HCT116 (cell line): ENCODE results near the gene DNASE1L3. TPM values are rescaled to one million over a fixed set of nuclear protein-coding genes. Genes with fewer than 3 reads are reported as not detected.
A peak's percentile ranks its signal among the peaks of the same experiment; 100 is the strongest.

Source experiments
- ATAC-seq: fragments of 200-7000 bp; cut with Tn5 transposase; 2 replicates; pipeline ENCODE4 v1.9.1; 2020; ENCODE audit warnings: mild to moderate bottlenecking, moderate library complexity
- BruUV-seq: library from RNA; stranded (reverse); fragments of 400-500 nt; replicated peaks from 2 replicates; lab custom pipeline; 2021; lab: Mats Ljungman, UMichigan
- CTCF ChIA-PET: fragments of 300-600 bp; sonication (Branson Sonifier 250); formaldehyde crosslinking; loops from one replicate; lab custom pipeline; 2021; ENCODE audit warnings: antibody characterized with exemption; lab: Charles Lee
- POLR2A ChIA-PET: fragments of 300-600, 350-600 bp; sonication (Branson Sonifier 250); formaldehyde crosslinking; loops from one replicate; lab custom pipeline; 2021; ENCODE audit warnings: antibody characterized with exemption; lab: Charles Lee
- RAD21 ChIA-PET, 2 experiments: fragments of 300-600 bp; sonication (Branson Sonifier 250); formaldehyde crosslinking; loops; one replicate each; lab custom pipeline; 2023; ENCODE audit warnings: low total read pairs in 2 of 2; ENCODE audit not compliant: uncharacterized antibody in 2 of 2, unreplicated experiment in 2 of 2, low non-redundant PET in 1 of 2; lab: Charles Lee
- DNase-seq: peaks from one replicate; pipeline ENCODE4 v3.0.0-alpha.2; 2010; ENCODE audit warnings: low read depth, low spot score
- H2AFZ ChIP-seq: fragments of 200-600 bp; shearing (Covaris generic), sonication (generic); 2 replicates; pipeline ENCODE4 v1.6.1; 2017; ENCODE audit warnings: low read depth, mixed run types, mixed read lengths, antibody characterized with exemption, low read length; ENCODE audit not compliant: poor library complexity, severe bottlenecking
- H3K27ac ChIP-seq: 2 replicates; pipeline ENCODE4 v1.5.1; 2012; ENCODE audit warnings: low read depth, low read length
- H3K27me3 ChIP-seq: fragments of 200-600 bp; sonication (generic); 2 replicates; pipeline ENCODE4 v1.6.1; 2016; ENCODE audit warnings: mixed run types, low read length, mixed read lengths; ENCODE audit not compliant: insufficient read depth
- H3K36me3 ChIP-seq, 2 experiments: fragments of 200-500 bp in 1 of 2; fragments of 200-600 bp in 1 of 2; sonication (Bioruptor generic) in 1 of 2; sonication (generic) in 1 of 2; 2 replicates each; pipeline versions ENCODE4 v1.5.1 to v1.6.1; 2014 to 2016; ENCODE audit warnings: low read length in 2 of 2, inconsistent platforms in 1 of 2, mixed read lengths in 1 of 2, mixed run types in 1 of 2; ENCODE audit not compliant: insufficient read depth in 2 of 2, control insufficient read depth in 1 of 2
- H3K4me1 ChIP-seq, 2 experiments: fragments of 200-600 bp in 1 of 2; sonication (generic) in 1 of 2; 2 replicates each; pipeline versions ENCODE4 v1.5.1 to v1.6.1; 2012 to 2017; ENCODE audit warnings: low read length in 2 of 2, inconsistent platforms in 1 of 2, mild to moderate bottlenecking in 1 of 2, mixed read lengths in 1 of 2, mixed run types in 1 of 2, moderate library complexity in 1 of 2; ENCODE audit not compliant: insufficient read depth in 2 of 2, control insufficient read depth in 1 of 2
- H3K4me2 ChIP-seq: fragments of 200-600 bp; sonication (generic); 2 replicates; pipeline ENCODE4 v1.6.1; 2017; ENCODE audit warnings: mixed run types, low read length, mixed read lengths
- H3K4me3 ChIP-seq, 2 experiments: fragments of 200-600 bp in 1 of 2; sonication (generic) in 1 of 2; replicated peaks in 1 of 2; 2 replicates each; pipeline ENCODE4 v1.5.1; 2011 to 2016; ENCODE audit warnings: low read length in 2 of 2, control low read depth in 1 of 2, low read depth in 1 of 2, mild to moderate bottlenecking in 1 of 2, mixed read lengths in 1 of 2, mixed run types in 1 of 2
- H3K79me2 ChIP-seq: fragments of 200-600 bp; sonication (generic); 2 replicates; pipeline ENCODE4 v1.6.1; 2017; ENCODE audit warnings: mild to moderate bottlenecking, mixed run types, low read length, moderate library complexity, mixed read lengths; ENCODE audit not compliant: insufficient read depth
- H3K9ac ChIP-seq: fragments of 200-600 bp; sonication (generic); 2 replicates; pipeline ENCODE4 v1.6.1; 2016; ENCODE audit warnings: low read length, mixed read lengths
- H3K9me2 ChIP-seq: fragments of 200-600 bp; sonication (generic), shearing (Covaris generic); 2 replicates; pipeline ENCODE4 v1.6.1; 2017; ENCODE audit warnings: mixed run types, mild to moderate bottlenecking, moderate library complexity; ENCODE audit not compliant: insufficient read depth
- H3K9me3 ChIP-seq, 2 experiments: fragments of 200-500 bp in 1 of 2; fragments of 200-600 bp in 1 of 2; sonication (Bioruptor generic) in 1 of 2; sonication (generic) in 1 of 2; 2 replicates each; pipeline ENCODE4 v1.6.1; 2014 to 2017; ENCODE audit warnings: low read length in 2 of 2, mixed read lengths in 2 of 2, inconsistent platforms in 1 of 2, low read depth in 1 of 2, mild to moderate bottlenecking in 1 of 2, mixed run types in 1 of 2, moderate library complexity in 1 of 2; ENCODE audit not compliant: control insufficient read depth in 1 of 2, insufficient read depth in 1 of 2
- H4K20me1 ChIP-seq: fragments of 200-600 bp; sonication (generic), shearing (Covaris generic); 2 replicates; pipeline ENCODE4 v1.6.1; 2017; ENCODE audit warnings: mixed run types, mild to moderate bottlenecking, moderate library complexity; ENCODE audit not compliant: insufficient read depth
- ATF3 ChIP-seq: IDR thresholded peaks from 2 replicates; pipeline ENCODE4 v1.6.1; 2012
- CBX3 ChIP-seq: IDR thresholded peaks from 2 replicates; pipeline ENCODE4 v1.6.1; 2012; ENCODE audit warnings: low read depth
- CEBPB ChIP-seq: IDR thresholded peaks from 2 replicates; pipeline ENCODE4 v1.6.1; 2012; ENCODE audit warnings: low read depth
- EGR1 ChIP-seq: IDR thresholded peaks from 2 replicates; pipeline ENCODE4 v1.6.1; 2012; ENCODE audit warnings: low read depth
- ELF1 ChIP-seq: IDR thresholded peaks from 2 replicates; pipeline ENCODE4 v1.6.1; 2012; ENCODE audit warnings: low read depth, borderline replicate concordance
- EZH2 ChIP-seq: fragments of 200-600 bp; sonication (generic); IDR thresholded peaks from 2 replicates; pipeline ENCODE4 v1.6.1; 2017; ENCODE audit warnings: antibody characterized with exemption, mixed run types
- EZH2phosphoT487 ChIP-seq: fragments of 200-600 bp; IDR thresholded peaks from 2 replicates; pipeline ENCODE4 v1.6.1; 2018; ENCODE audit warnings: antibody characterized with exemption, borderline replicate concordance
- FOSL1 ChIP-seq: IDR thresholded peaks from 2 replicates; pipeline ENCODE4 v1.6.1; 2012; ENCODE audit warnings: low read depth
- JUND ChIP-seq: IDR thresholded peaks from 2 replicates; pipeline ENCODE4 v1.6.1; 2012
- MAX ChIP-seq: IDR thresholded peaks from 2 replicates; pipeline ENCODE4 v1.6.1; 2012
- POLR2A ChIP-seq: IDR thresholded peaks from 2 replicates; pipeline ENCODE4 v1.7.0; 2011; ENCODE audit warnings: borderline replicate concordance; ENCODE audit not compliant: insufficient read depth, insufficient read length; ENCODE audit errors: extremely low read depth
- POLR2AphosphoS5 ChIP-seq: IDR thresholded peaks from 2 replicates; pipeline ENCODE4 v1.6.1; 2011; ENCODE audit warnings: mild to moderate bottlenecking, low read depth, low read length, moderate library complexity
- RAD21 ChIP-seq: IDR thresholded peaks from 2 replicates; pipeline ENCODE4 v1.6.1; 2012; ENCODE audit warnings: low read depth, mild to moderate bottlenecking
- REST ChIP-seq: IDR thresholded peaks from 2 replicates; pipeline ENCODE4 v1.6.1; 2012; ENCODE audit warnings: low read depth
- SIN3A ChIP-seq: IDR thresholded peaks from 2 replicates; pipeline ENCODE4 v1.6.1; 2012; ENCODE audit warnings: low read depth
- SP1 ChIP-seq: IDR thresholded peaks from 2 replicates; pipeline ENCODE4 v1.6.1; 2012; ENCODE audit warnings: low read depth
- TCF7L2 ChIP-seq: IDR thresholded peaks from 2 replicates; pipeline ENCODE4 v1.7.0; 2011; ENCODE audit warnings: borderline replicate concordance, inconsistent platforms; ENCODE audit not compliant: insufficient read depth, insufficient read length; ENCODE audit errors: extremely low read depth
- YY1 ChIP-seq: IDR thresholded peaks from 2 replicates; pipeline ENCODE4 v1.6.1; 2011; ENCODE audit warnings: low read length, low read depth, moderate library complexity, mild to moderate bottlenecking; ENCODE audit not compliant: insufficient replicate concordance; ENCODE audit errors: extremely low read depth
- ZFX ChIP-seq: fragments of 450-650 bp; IDR thresholded peaks from 2 replicates; pipeline ENCODE4 v1.6.1; 2017
- ZNF274 ChIP-seq: fragments of 200-500 bp; sonication (Bioruptor generic); IDR thresholded peaks from 2 replicates; pipeline ENCODE4 v1.6.1; 2014; ENCODE audit warnings: mild to moderate bottlenecking, low read depth, low read length, inconsistent platforms
- intact Hi-C: fragments of 100-400 bp; cut with micrococcal nuclease; formaldehyde crosslinking; loops from 2 replicates; pipeline ENCODE4 v1.10.0; 2022
- total RNA-seq: library from RNA; stranded (reverse); gene quantifications from one replicate; pipeline ENCODE4 v1.2.1, GENCODE V29; 2021; ENCODE audit not compliant: unreplicated experiment
- TF ChIP-seq, protein P1 (sequence below), 3 experiments: fragments of 200-600 bp in 1 of 3; sonication (generic) in 1 of 3; IDR thresholded peaks in 2 of 3; conservative IDR thresholded peaks in 1 of 3; 2 replicates each; pipeline ENCODE4 v1.5.1; 2012 to 2017; ENCODE audit warnings: low read depth in 2 of 3, low read length in 2 of 3, antibody characterized with exemption in 1 of 3, borderline replicate concordance in 1 of 3, control low read depth in 1 of 3, mild to moderate bottlenecking in 1 of 3, mixed read lengths in 1 of 3, mixed run types in 1 of 3, moderate library complexity in 1 of 3; ENCODE audit not compliant: insufficient read depth in 1 of 3
- TF ChIP-seq, protein P2 (sequence below): IDR thresholded peaks from 2 replicates; pipeline ENCODE4 v1.6.1; 2011; ENCODE audit warnings: mild to moderate bottlenecking, low read length, moderate library complexity; ENCODE audit not compliant: insufficient replicate concordance; ENCODE audit errors: extremely low read depth

DNASE1L3 gene
- total RNA-seq, 1 experiment from 2014 or later: not detected

- H3K9ac ChIP-seq: no peak overlapping the region
Measured at GRCh38 chr3:58260261-58260731, 49.5 kb upstream of the DNASE1L3 start.

More at GRCh38 chr3:58260261-58260731, 49.5 kb upstream of the DNASE1L3 start:
- DNase-seq (peak; percentile 26), ATAC-seq (peak; percentile 88)
- Histone ChIP-seq H3K27ac (no peak overlapping the region), H3K4me2 (peak overlapping the region; percentile 29), H3K9me2 (no peaks in the 10 kb centered on the region), H3K79me2 (no peaks in the 10 kb centered on the region), H2AFZ (no peak overlapping the region), H3K27me3 (no peaks in the 10 kb centered on the region), H3K4me3 (no peak overlapping the region), H3K4me1 (peaks cover 15 to 16% of the 10 kb centered on the region in 2 experiments), H3K36me3 (no peaks in the 10 kb centered on the region; a peak in 1 of 4 replicates), H3K9me3 (no peaks in the 10 kb centered on the region), H4K20me1 (no peaks in the 10 kb centered on the region)
- CTCF ChIA-PET: no interaction called here
- BruUV-seq: no TSS peak
- TF ChIP-seq EZH2: no peak
- no peak for TF ChIP-seq CEBPB
- TF ChIP-seq ATF3: no peak
- no peak for TF ChIP-seq CBX3
- TF ChIP-seq EZH2phosphoT487: no peak
- 0 out of 2 replicates have a peak, but pooled peaks have one; percentile 22 for TF ChIP-seq SP1
- peak; percentile 48 for TF ChIP-seq FOSL1
- no peak for TF ChIP-seq ZNF274
- peak; percentile 43 for TF ChIP-seq JUND
- TF ChIP-seq TCF7L2: no peak
- TF ChIP-seq EGR1: no peak
- TF ChIP-seq MAX: no peak; the same call in 1 of the 2 replicates
- no peak for TF ChIP-seq SIN3A
- TF ChIP-seq, protein P1, sequence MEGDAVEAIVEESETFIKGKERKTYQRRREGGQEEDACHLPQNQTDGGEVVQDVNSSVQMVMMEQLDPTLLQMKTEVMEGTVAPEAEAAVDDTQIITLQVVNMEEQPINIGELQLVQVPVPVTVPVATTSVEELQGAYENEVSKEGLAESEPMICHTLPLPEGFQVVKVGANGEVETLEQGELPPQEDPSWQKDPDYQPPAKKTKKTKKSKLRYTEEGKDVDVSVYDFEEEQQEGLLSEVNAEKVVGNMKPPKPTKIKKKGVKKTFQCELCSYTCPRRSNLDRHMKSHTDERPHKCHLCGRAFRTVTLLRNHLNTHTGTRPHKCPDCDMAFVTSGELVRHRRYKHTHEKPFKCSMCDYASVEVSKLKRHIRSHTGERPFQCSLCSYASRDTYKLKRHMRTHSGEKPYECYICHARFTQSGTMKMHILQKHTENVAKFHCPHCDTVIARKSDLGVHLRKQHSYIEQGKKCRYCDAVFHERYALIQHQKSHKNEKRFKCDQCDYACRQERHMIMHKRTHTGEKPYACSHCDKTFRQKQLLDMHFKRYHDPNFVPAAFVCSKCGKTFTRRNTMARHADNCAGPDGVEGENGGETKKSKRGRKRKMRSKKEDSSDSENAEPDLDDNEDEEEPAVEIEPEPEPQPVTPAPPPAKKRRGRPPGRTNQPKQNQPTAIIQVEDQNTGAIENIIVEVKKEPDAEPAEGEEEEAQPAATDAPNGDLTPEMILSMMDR (IDR thresholded peaks at IDR 0.05 in 2 of 3, conservative IDR thresholded peaks at IDR 0.05 in 1 of 3; ENCODE audit: borderline replicate concordance in 1 of 3, insufficient read depth in 1 of 3, low read depth in 2 of 3, low read length in 2 of 3): no peak
- TF ChIP-seq ELF1: no peak
- TF ChIP-seq REST: no peak
- no peak for TF ChIP-seq ZFX
- no peak for TF ChIP-seq POLR2AphosphoS5
- TF ChIP-seq POLR2A: no peak
- TF ChIP-seq, protein P2, sequence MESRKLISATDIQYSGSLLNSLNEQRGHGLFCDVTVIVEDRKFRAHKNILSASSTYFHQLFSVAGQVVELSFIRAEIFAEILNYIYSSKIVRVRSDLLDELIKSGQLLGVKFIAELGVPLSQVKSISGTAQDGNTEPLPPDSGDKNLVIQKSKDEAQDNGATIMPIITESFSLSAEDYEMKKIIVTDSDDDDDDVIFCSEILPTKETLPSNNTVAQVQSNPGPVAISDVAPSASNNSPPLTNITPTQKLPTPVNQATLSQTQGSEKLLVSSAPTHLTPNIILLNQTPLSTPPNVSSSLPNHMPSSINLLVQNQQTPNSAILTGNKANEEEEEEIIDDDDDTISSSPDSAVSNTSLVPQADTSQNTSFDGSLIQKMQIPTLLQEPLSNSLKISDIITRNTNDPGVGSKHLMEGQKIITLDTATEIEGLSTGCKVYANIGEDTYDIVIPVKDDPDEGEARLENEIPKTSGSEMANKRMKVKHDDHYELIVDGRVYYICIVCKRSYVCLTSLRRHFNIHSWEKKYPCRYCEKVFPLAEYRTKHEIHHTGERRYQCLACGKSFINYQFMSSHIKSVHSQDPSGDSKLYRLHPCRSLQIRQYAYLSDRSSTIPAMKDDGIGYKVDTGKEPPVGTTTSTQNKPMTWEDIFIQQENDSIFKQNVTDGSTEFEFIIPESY: no peak
- no peak for TF ChIP-seq YY1
- TF ChIP-seq RAD21: no peak
- RAD21 ChIA-PET: no interaction called here
- intact Hi-C loops: no loop called here
- POLR2A ChIA-PET: no interaction called here
